Measurements from ENCODE around the gene ETFRF1. TPM values are rescaled to one million over a fixed set of nuclear protein-coding genes. Genes with fewer than 3 reads are reported as not detected.

The ETFRF1 gene
- total and polyA plus RNA-seq, 2 of the 8 experiments (the other 6 are each of a cell fraction or from before 2014, with no cell fraction given), result 4.3 to 7.7 TPM

DNA sequence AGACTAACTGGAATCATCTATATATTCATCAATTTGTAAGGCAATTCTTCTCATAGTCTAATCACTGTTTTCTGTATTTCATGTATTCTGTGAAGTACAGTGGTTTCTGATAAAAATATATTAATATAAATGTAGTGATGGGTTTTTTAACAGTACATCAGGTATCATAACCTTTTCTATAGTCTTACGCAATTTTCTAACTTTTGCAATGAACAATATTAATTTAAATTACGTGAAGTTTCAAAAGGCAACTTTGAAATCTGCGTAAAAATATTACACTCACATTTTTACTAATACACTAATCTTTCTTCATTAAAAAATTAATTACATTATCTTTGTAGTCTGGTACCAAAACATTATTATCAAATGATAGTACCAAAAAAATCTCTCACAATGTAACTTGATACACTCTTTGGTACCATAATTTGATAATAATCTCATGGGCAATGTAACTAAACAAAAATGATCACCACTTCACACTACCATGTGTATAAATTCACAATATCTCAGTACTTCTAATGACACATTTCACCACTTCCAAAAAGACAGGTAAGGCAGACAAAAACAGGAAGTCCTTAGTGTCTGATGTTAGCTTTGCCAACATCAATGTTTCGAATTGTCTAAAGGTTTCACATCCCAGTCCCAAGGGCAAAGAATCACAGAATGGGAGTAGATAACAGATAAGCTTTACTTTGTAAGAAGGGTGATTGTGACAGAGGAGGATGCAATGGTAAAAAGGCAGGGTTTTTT is 8.8 kb upstream of the ETFRF1 start (continued):
- TF ChIP-seq POU5F1 (IDR thresholded peaks at IDR 0.05; ENCODE audit: low read depth, low read length), result no peak
- no peak for TF ChIP-seq EP300 (IDR thresholded peaks at IDR 0.05; ENCODE audit: borderline replicate concordance in 1 of 2, low read depth in 2 of 2, low read length in 2 of 2)
- no peak for TF ChIP-seq HDAC2 (IDR thresholded peaks at IDR 0.05; ENCODE audit: borderline replicate concordance in 1 of 2, low read depth in 2 of 2, low read length in 2 of 2)
- no peak for TF ChIP-seq NRF1 (IDR thresholded peaks at IDR 0.05; ENCODE audit: low read depth, low read length)
- TF ChIP-seq KDM5A (IDR thresholded peaks at IDR 0.05; ENCODE audit: low read length), result no peak
- TF ChIP-seq EZH2 (IDR thresholded peaks at IDR 0.05; ENCODE audit: low read depth, low read length, severe bottlenecking), result no peak
- no peak for TF ChIP-seq CEBPB (IDR thresholded peaks at IDR 0.05; ENCODE audit: low read depth, low read length)
- TF ChIP-seq MAX (IDR thresholded peaks at IDR 0.05), result no peak

All from H1 (cell line).